H1 (cell line): ENCODE results near the gene ZAP70. TPM values are rescaled to one million over a fixed set of nuclear protein-coding genes. Genes with fewer than 3 reads are reported as not detected.

Experiments used
- CTCF ChIA-PET: fragments of 300-600 bp; sonication (Branson Sonifier 250); formaldehyde crosslinking; loops from one replicate; lab custom pipeline; 2021; ENCODE audit not compliant: partially characterized antibody; lab: Charles Lee
- POLR2A ChIA-PET: fragments of 300-600 bp; sonication (Branson Sonifier 250); formaldehyde crosslinking; loops from one replicate; lab custom pipeline; 2021; ENCODE audit warnings: inconsistent platforms; ENCODE audit not compliant: partially characterized antibody; lab: Charles Lee
- DNase-seq, 2 experiments: peaks; one replicate each; pipeline versions ENCODE4 v3.0.0 to v3.0.0-alpha.2; 2010 to 2022; ENCODE audit warnings: low spot score in 2 of 2, low read depth in 1 of 2, mixed read lengths in 1 of 2
- FAIRE-seq: peaks from 2 replicates; lab custom pipeline; 2011; peaks lifted over from hg19 to GRCh38; lab: Jason Lieb, UNC
- H2AFZ ChIP-seq: 2 replicates; pipeline ENCODE4 v1.8.1; 2012; ENCODE audit warnings: low read length, inconsistent platforms
- H2AK5ac ChIP-seq: 2 replicates; pipeline ENCODE4 v1.6.1; 2013; ENCODE audit warnings: low read depth, low read length
- H2BK120ac ChIP-seq: replicated peaks from 2 replicates; pipeline ENCODE3; 2013; ENCODE audit warnings: low read depth, low read length, inconsistent platforms
- H2BK12ac ChIP-seq: 2 replicates; pipeline ENCODE4 v1.6.1; 2013; ENCODE audit warnings: low read depth, low read length
- H2BK15ac ChIP-seq: 2 replicates; pipeline ENCODE4 v1.6.1; 2013; ENCODE audit warnings: low read length
- H2BK20ac ChIP-seq: 2 replicates; pipeline ENCODE4 v1.6.1; 2013; ENCODE audit warnings: low read length
- H2BK5ac ChIP-seq: 2 replicates; pipeline ENCODE4 v1.6.1; 2013; ENCODE audit warnings: low read depth, low read length
- H3K14ac ChIP-seq: 2 replicates; pipeline ENCODE4 v1.6.1; 2013; ENCODE audit warnings: inconsistent platforms; ENCODE audit not compliant: insufficient read length
- H3K18ac ChIP-seq: 2 replicates; pipeline ENCODE4 v1.6.1; 2013; ENCODE audit warnings: low read length; ENCODE audit errors: extremely low read depth
- H3K23ac ChIP-seq: 2 replicates; pipeline ENCODE4 v1.6.1; 2013; ENCODE audit warnings: inconsistent platforms; ENCODE audit not compliant: insufficient read length
- H3K23me2 ChIP-seq: 2 replicates; pipeline ENCODE4 v1.6.1; 2013; ENCODE audit warnings: low read depth, low read length
- H3K27ac ChIP-seq: 2 replicates; pipeline ENCODE4 v1.6.1; 2011; ENCODE audit warnings: low read depth, low read length, inconsistent platforms
- H3K27me3 ChIP-seq, 4 experiments: replicated peaks in 1 of 4; 1 replicate in 1 of 4; 2 replicates in 3 of 4; pipeline versions ENCODE4 v1.6.1 to v1.8.1; 2011 to 2013; ENCODE audit warnings: low read length in 3 of 4, mild to moderate bottlenecking in 3 of 4, inconsistent platforms in 2 of 4, mixed read lengths in 2 of 4, moderate library complexity in 1 of 4; ENCODE audit not compliant: control insufficient read depth in 3 of 4, insufficient read depth in 3 of 4; ENCODE audit errors: extremely low read depth in 1 of 4
- H3K36me3 ChIP-seq, 4 experiments: 2 replicates each; pipeline versions ENCODE4 v1.6.1 to v1.8.1; 2011 to 2013; ENCODE audit warnings: mild to moderate bottlenecking in 4 of 4, low read length in 3 of 4, moderate library complexity in 2 of 4, control low read depth in 1 of 4, inconsistent platforms in 1 of 4; ENCODE audit not compliant: insufficient read depth in 4 of 4, control insufficient read depth in 2 of 4
- H3K4ac ChIP-seq: replicated peaks from 2 replicates; pipeline ENCODE3; 2013; ENCODE audit warnings: low read length, low read depth, mixed read lengths, inconsistent platforms; ENCODE audit not compliant: insufficient read length
- H3K4me1 ChIP-seq, 4 experiments: replicated peaks in 1 of 4; 1 replicate in 1 of 4; 2 replicates in 3 of 4; pipeline versions ENCODE4 v1.6.1 to v1.8.1; 2011 to 2013; ENCODE audit warnings: low read length in 3 of 4, inconsistent platforms in 2 of 4, mixed read lengths in 1 of 4; ENCODE audit not compliant: insufficient read depth in 4 of 4, control insufficient read depth in 3 of 4
- H3K4me2 ChIP-seq, 2 experiments: 2 replicates each; pipeline versions ENCODE4 v1.6.1 to v1.8.1; 2011 to 2013; ENCODE audit warnings: low read depth in 2 of 2, low read length in 2 of 2, control low read depth in 1 of 2, inconsistent platforms in 1 of 2, mild to moderate bottlenecking in 1 of 2; ENCODE audit not compliant: insufficient read depth in 1 of 2
- H3K4me3 ChIP-seq, 4 experiments: fragments of 200-600, 300-600 bp in 1 of 4; sonication (generic), shearing (Covaris generic), sonication (Bioruptor Twin) in 1 of 4; 2 replicates each; pipeline versions ENCODE4 v1.5.1 to v1.8.1; 2011 to 2016; ENCODE audit warnings: low read length in 4 of 4, low read depth in 3 of 4, control low read depth in 2 of 4, inconsistent platforms in 2 of 4, mild to moderate bottlenecking in 2 of 4, mixed read lengths in 1 of 4, moderate library complexity in 1 of 4; ENCODE audit not compliant: insufficient read depth in 2 of 4; ENCODE audit errors: extremely low read depth in 1 of 4
- H3K56ac ChIP-seq: replicated peaks from 2 replicates; pipeline ENCODE3; 2013; ENCODE audit warnings: low read depth, mild to moderate bottlenecking, mixed read lengths, low read length, inconsistent platforms; ENCODE audit not compliant: insufficient read length
- H3K79me1 ChIP-seq: 2 replicates; pipeline ENCODE4 v1.6.1; 2013; ENCODE audit warnings: low read depth, low read length, control low read depth
- H3K79me2 ChIP-seq, 2 experiments: 2 replicates each; pipeline versions ENCODE4 v1.6.1 to v1.8.1; 2012 to 2013; ENCODE audit warnings: low read length in 2 of 2, mild to moderate bottlenecking in 2 of 2, inconsistent platforms in 1 of 2; ENCODE audit not compliant: insufficient read depth in 2 of 2, control insufficient read depth in 1 of 2
- H3K9ac ChIP-seq, 4 experiments: replicated peaks in 1 of 4; 1 replicate in 1 of 4; 2 replicates in 3 of 4; pipeline versions ENCODE4 v1.6.1 to v1.8.1; 2011 to 2013; ENCODE audit warnings: low read depth in 3 of 4, low read length in 3 of 4, control low read depth in 2 of 4, mild to moderate bottlenecking in 2 of 4, moderate library complexity in 2 of 4, inconsistent platforms in 1 of 4; ENCODE audit errors: extremely low read depth in 1 of 4
- H3K9me3 ChIP-seq, 2 experiments: 2 replicates each; pipeline versions ENCODE4 v1.6.1 to v1.8.1; 2012 to 2013; ENCODE audit warnings: mild to moderate bottlenecking in 2 of 2, moderate library complexity in 2 of 2, control low read depth in 1 of 2, inconsistent platforms in 1 of 2, low read depth in 1 of 2, low read length in 1 of 2, mixed read lengths in 1 of 2; ENCODE audit not compliant: insufficient read depth in 2 of 2
- H4K20me1 ChIP-seq, 2 experiments: replicated peaks in 1 of 2; 2 replicates each; pipeline versions ENCODE3 to v1.8.1; 2011 to 2013; ENCODE audit warnings: inconsistent platforms in 2 of 2, low read length in 2 of 2, mild to moderate bottlenecking in 1 of 2; ENCODE audit not compliant: insufficient read depth in 2 of 2, control insufficient read depth in 1 of 2
- H4K5ac ChIP-seq: 2 replicates; pipeline ENCODE4 v1.6.1; 2013; ENCODE audit warnings: low read length, low read depth, mixed read lengths, inconsistent platforms; ENCODE audit not compliant: insufficient read length
- H4K8ac ChIP-seq: 2 replicates; pipeline ENCODE4 v1.8.0; 2013; ENCODE audit warnings: mild to moderate bottlenecking, moderate library complexity, low read length, inconsistent platforms; ENCODE audit not compliant: insufficient read depth; ENCODE audit errors: extremely low read depth
- H4K91ac ChIP-seq: replicated peaks from 2 replicates; pipeline ENCODE3; 2013; ENCODE audit warnings: low read length, mixed read lengths, inconsistent platforms; ENCODE audit not compliant: insufficient read length
- BCL11A ChIP-seq, 2 experiments: IDR thresholded peaks; one replicate each; pipeline ENCODE4 v1.6.1; 2011; ENCODE audit warnings: low read depth in 2 of 2, low read length in 2 of 2, mild to moderate bottlenecking in 2 of 2
- CHD1 ChIP-seq: IDR thresholded peaks from 2 replicates; pipeline ENCODE4 v1.6.1; 2012; ENCODE audit warnings: low read depth, low read length, improper control_type of control experiment
- GTF2F1 ChIP-seq: IDR thresholded peaks from 2 replicates; pipeline ENCODE4 v1.6.1; 2012; ENCODE audit warnings: low read depth, low read length, improper control_type of control experiment, borderline replicate concordance
- HDAC6 ChIP-seq: IDR thresholded peaks from one replicate; pipeline ENCODE4 v1.7.1; 2012; ENCODE audit warnings: low read depth, mild to moderate bottlenecking, inconsistent platforms, low read length, moderate library complexity
- KDM4A ChIP-seq: IDR thresholded peaks from one replicate; pipeline ENCODE4 v1.7.1; 2012; ENCODE audit warnings: low read depth, mild to moderate bottlenecking, moderate library complexity, low read length, inconsistent platforms; ENCODE audit not compliant: severe bottlenecking
- MAFK ChIP-seq: IDR thresholded peaks from 2 replicates; pipeline ENCODE4 v1.6.1; 2012; ENCODE audit warnings: low read depth, mild to moderate bottlenecking, improper control_type of control experiment, low read length
- PHF8 ChIP-seq: fragments of 200-600 bp; sonication (generic); conservative IDR thresholded peaks from 2 replicates; pipeline ENCODE4 v1.7.1; 2012; ENCODE audit warnings: low read depth, mild to moderate bottlenecking, inconsistent platforms, low read length, moderate library complexity
- POU5F1 ChIP-seq: IDR thresholded peaks from 2 replicates; pipeline ENCODE4 v1.6.1; 2011; ENCODE audit warnings: low read depth, mild to moderate bottlenecking, low read length, moderate library complexity
- RNF2 ChIP-seq: fragments of 200-900, 300-1000 bp; sonication (generic); IDR thresholded peaks from 2 replicates; pipeline ENCODE4 v1.7.1; 2016; ENCODE audit warnings: borderline replicate concordance, low read depth, mild to moderate bottlenecking, antibody characterized with exemption, low read length; ENCODE audit not compliant: poor library complexity, severe bottlenecking; ENCODE audit errors: missing control alignments
- SIRT6 ChIP-seq: IDR thresholded peaks from one replicate; pipeline ENCODE4 v1.7.1; 2012; ENCODE audit warnings: low read length, inconsistent platforms
- SRF ChIP-seq: IDR thresholded peaks from 2 replicates; pipeline ENCODE4 v1.6.1; 2011; ENCODE audit warnings: mild to moderate bottlenecking, low read depth, low read length, moderate library complexity
- TCF12 ChIP-seq: IDR thresholded peaks from 2 replicates; pipeline ENCODE4 v1.6.1; 2011; ENCODE audit warnings: low read depth, mild to moderate bottlenecking, low read length
- TEAD4 ChIP-seq: IDR thresholded peaks from 2 replicates; pipeline ENCODE4 v1.6.1; 2012; ENCODE audit warnings: low read depth, low read length, inconsistent platforms, mixed read lengths
- ZNF274 ChIP-seq: IDR thresholded peaks from 2 replicates; pipeline ENCODE4 v1.7.0; 2012; ENCODE audit warnings: low read length, borderline replicate concordance; ENCODE audit errors: extremely low read depth
- WGBS, 2 experiments: shearing (Covaris generic) in 1 of 2; methylation state at CpG; one replicate each; pipeline versions ENCODE4 v1.1.6 to v1.1.7; 2013 to 2015; ENCODE audit warnings: low lambda C conversion rate in 2 of 2, mixed read lengths in 2 of 2, inconsistent platforms in 1 of 2, low coverage in 1 of 2, missing lambda C conversion rate in 1 of 2; ENCODE audit not compliant: insufficient replicate concordance in 2 of 2, insufficient coverage in 1 of 2, insufficient read length in 1 of 2; ENCODE audit errors: extremely low coverage in 1 of 2, missing lambda C conversion rate in 1 of 2; 5-methylcytosine and 5-hydroxymethylcytosine counted together
- polyA plus RNA-seq, 7 experiments: library from polyadenylated mRNA; depleted of rRNA in 3 of 7; stranded (reverse) in 5 of 7; unstranded in 2 of 7; fragments of >200 nt in 5 of 7; fragments of 200-250 nt in 2 of 7; gene quantifications; 1 replicate in 5 of 7; 2 replicates in 1 of 7; 4 replicates in 1 of 7; pipeline versions ENCODE4 v1.2.1 to v1.2.3, GENCODE V29; 2011 to 2013; ENCODE audit warnings: missing spikeins in 2 of 7, mixed read lengths in 2 of 7
- total RNA-seq: library from RNA; stranded (reverse); fragmentation: NEBNext Ultra II Directional; extraction: Animal tissue kit (Norgen Biotek cat#: 25700); gene quantifications from 2 replicates; pipeline ENCODE4 v1.2.1, GENCODE V29; 2021

Gene ZAP70
- total and polyA plus RNA-seq, 2 of the 8 experiments (the other 6 are each of a cell fraction or from before 2014, with no cell fraction given), result 0.15 TPM; not detected in 1

- no peak overlapping the region for H2BK15ac ChIP-seq
- H3K27me3 ChIP-seq, result no peaks in the 10 kb centered on the region; a peak in 1 of 7 replicates
- ChIA-PET POLR2A (no interaction called here), CTCF (interaction anchor here (1.6 to 1.9 kb wide), 3 partner anchors 9 to 58 kb away, joined by 4 to 7 read pairs (median 4); no protein-coding TSS in a partner anchor)
- no peak overlapping the region for H2BK5ac ChIP-seq
- H3K14ac ChIP-seq, result no peak overlapping the region
- no peak overlapping the region for H3K9ac ChIP-seq
- H4K5ac ChIP-seq, result no peak overlapping the region
- H2BK12ac ChIP-seq, result no peak overlapping the region
- no peak overlapping the region for H3K4ac ChIP-seq
- no peak overlapping the region for H3K4me3 ChIP-seq
- no peak overlapping the region for H3K4me2 ChIP-seq
- no peaks in the 10 kb centered on the region; a peak in 2 of 7 replicates for H3K4me1 ChIP-seq
- no peaks in the 10 kb centered on the region for H3K79me2 ChIP-seq
- no peaks in the 10 kb centered on the region for H4K20me1 ChIP-seq
- H3K27ac ChIP-seq, result no peak overlapping the region
- H3K56ac ChIP-seq, result no peak overlapping the region
- H3K23me2 ChIP-seq, result no peaks in the 10 kb centered on the region
- no peaks in the 10 kb centered on the region for H3K9me3 ChIP-seq
- WGBS, 2 experiments, result 93% methylated on average over 1 of the region's 1 CpG; no CpG with 5 or more reads in 1 of the 2 experiments
- no peak overlapping the region for H2AFZ ChIP-seq
- H2AK5ac ChIP-seq, result no peak overlapping the region
- H3K79me1 ChIP-seq, result no peaks in the 10 kb centered on the region; the same call in 1 of the 2 replicates
- no peak overlapping the region for H3K23ac ChIP-seq
- no peak overlapping the region for H4K8ac ChIP-seq
- FAIRE-seq (no peak), DNase-seq (no peak)
- H3K18ac ChIP-seq, result no peak overlapping the region
- no peak overlapping the region for H4K91ac ChIP-seq
- H3K36me3 ChIP-seq, result peaks cover 0 to 20% (median 6%) of the 10 kb centered on the region in 4 experiments; a peak in 5 of 8 replicates
- H2BK120ac ChIP-seq, result no peak overlapping the region
- H2BK20ac ChIP-seq, result no peak overlapping the region
- TF ChIP-seq BCL11A (IDR thresholded peaks at IDR 0.05; ENCODE audit: low read depth in 2 of 2, low read length in 2 of 2) (no peak), ZNF274 (no peak), SIRT6 (no peak), SRF (no peak), TCF12 (no peak), KDM4A (no peak), CHD1 (no peak), TEAD4 (no peak), HDAC6 (no peak), MAFK (no peak), PHF8 (no peak), GTF2F1 (no peak), RNF2 (no peak), POU5F1 (no peak)
These were observed 44.8 kb downstream of the ZAP70 start for GRCh38 chr2:97758131-97758705.
